H9 (cell line): ENCODE data around the gene THOC5. TPM values are rescaled to one million over a fixed set of nuclear protein-coding genes. Genes with fewer than 3 reads are reported as not detected.

Experiments
- DNase-seq: peaks from one replicate; pipeline ENCODE4 v3.0.0-alpha.2; 2017
- H2AFZ ChIP-seq: one replicate; pipeline ENCODE4 v1.6.1; 2013; ENCODE audit warnings: mild to moderate bottlenecking, low read length, control low read depth, moderate library complexity
- H2AK5ac ChIP-seq: 2 replicates; pipeline ENCODE4 v1.6.1; 2013; ENCODE audit warnings: low read length, control low read depth, mixed read lengths; ENCODE audit not compliant: insufficient read length
- H2BK120ac ChIP-seq: one replicate; pipeline ENCODE4 v1.6.1; 2013; ENCODE audit warnings: low read depth, mild to moderate bottlenecking, low read length, control low read depth, inconsistent platforms; ENCODE audit not compliant: poor library complexity, severe bottlenecking
- H2BK12ac ChIP-seq: 2 replicates; pipeline ENCODE4 v1.6.1; 2013; ENCODE audit warnings: low read length, control low read depth, mixed read lengths, low read depth; ENCODE audit not compliant: insufficient read length
- H2BK15ac ChIP-seq: 2 replicates; pipeline ENCODE4 v1.6.1; 2013; ENCODE audit warnings: low read depth, low read length, control low read depth
- H2BK20ac ChIP-seq: one replicate; pipeline ENCODE4 v1.6.1; 2013; ENCODE audit warnings: low read depth, mild to moderate bottlenecking, low read length, control low read depth, inconsistent platforms; ENCODE audit not compliant: poor library complexity, severe bottlenecking
- H2BK5ac ChIP-seq: 2 replicates; pipeline ENCODE4 v1.6.1; 2013; ENCODE audit warnings: low read length, control low read depth, mixed read lengths; ENCODE audit not compliant: insufficient read length
- H3K14ac ChIP-seq: 2 replicates; pipeline ENCODE4 v1.6.1; 2013; ENCODE audit warnings: low read length, control low read depth; ENCODE audit not compliant: insufficient read depth
- H3K18ac ChIP-seq: 2 replicates; pipeline ENCODE4 v1.6.1; 2013; ENCODE audit warnings: low read depth, mild to moderate bottlenecking, mixed read lengths, low read length, control low read depth; ENCODE audit not compliant: insufficient read length
- H3K23ac ChIP-seq: 2 replicates; pipeline ENCODE4 v1.6.1; 2013; ENCODE audit warnings: low read length, control low read depth, mixed read lengths, low read depth; ENCODE audit not compliant: insufficient read length
- H3K23me2 ChIP-seq: 2 replicates; pipeline ENCODE4 v1.6.1; 2013; ENCODE audit warnings: low read depth, mild to moderate bottlenecking, mixed read lengths, low read length, control low read depth; ENCODE audit not compliant: insufficient read length, poor library complexity, severe bottlenecking
- H3K27ac ChIP-seq: 2 replicates; pipeline ENCODE4 v1.5.1; 2013; ENCODE audit warnings: low read length, control low read depth, mixed read lengths, low read depth; ENCODE audit not compliant: insufficient read length
- H3K27me3 ChIP-seq: 2 replicates; pipeline ENCODE4 v1.6.1; 2013; ENCODE audit warnings: low read length, control low read depth, inconsistent platforms; ENCODE audit not compliant: insufficient read depth
- H3K4ac ChIP-seq: 2 replicates; pipeline ENCODE4 v1.6.1; 2013; ENCODE audit warnings: low read depth, mild to moderate bottlenecking, control low read depth, inconsistent platforms, low read length, moderate library complexity
- H3K4me1 ChIP-seq: 2 replicates; pipeline ENCODE4 v1.6.1; 2013; ENCODE audit warnings: low read length, control low read depth, inconsistent platforms; ENCODE audit not compliant: insufficient read depth
- H3K4me2 ChIP-seq: 2 replicates; pipeline ENCODE4 v1.6.1; 2013; ENCODE audit warnings: low read length, control low read depth, mixed read lengths; ENCODE audit not compliant: insufficient read length, insufficient read depth
- H3K56ac ChIP-seq: 2 replicates; pipeline ENCODE4 v1.6.1; 2013; ENCODE audit warnings: low read depth, mild to moderate bottlenecking, mixed read lengths, low read length, control low read depth; ENCODE audit not compliant: insufficient read length
- H3K79me1 ChIP-seq: 2 replicates; pipeline ENCODE4 v1.6.1; 2013; ENCODE audit warnings: low read depth, mild to moderate bottlenecking, moderate library complexity, low read length, control low read depth, inconsistent platforms; ENCODE audit not compliant: insufficient read depth, poor library complexity, severe bottlenecking
- H3K79me2 ChIP-seq: 2 replicates; pipeline ENCODE4 v1.6.1; 2013; ENCODE audit warnings: low read length, control low read depth, inconsistent platforms; ENCODE audit not compliant: insufficient read depth
- H3K9ac ChIP-seq: 2 replicates; pipeline ENCODE4 v1.6.1; 2013; ENCODE audit warnings: low read length, control low read depth, mixed read lengths; ENCODE audit not compliant: insufficient read length; ENCODE audit errors: extremely low read depth
- H3K9me3 ChIP-seq: one replicate; pipeline ENCODE4 v1.6.1; 2013; ENCODE audit warnings: low read depth, low read length, inconsistent platforms; ENCODE audit not compliant: control insufficient read depth
- H3T11ph ChIP-seq: one replicate; pipeline ENCODE4 v1.6.1; 2013; ENCODE audit warnings: mild to moderate bottlenecking, low read length, control low read depth, inconsistent platforms
- H4K20me1 ChIP-seq: one replicate; pipeline ENCODE4 v1.6.1; 2013; ENCODE audit not compliant: control insufficient read depth, insufficient read length, insufficient read depth
- H4K5ac ChIP-seq: 2 replicates; pipeline ENCODE4 v1.6.1; 2013; ENCODE audit warnings: low read depth, mild to moderate bottlenecking, mixed read lengths, low read length, control low read depth; ENCODE audit not compliant: insufficient read length
- H4K8ac ChIP-seq: replicated peaks from 2 replicates; pipeline ENCODE4 v1.6.1; 2013; ENCODE audit warnings: low read length, control low read depth, mixed read lengths, low read depth; ENCODE audit not compliant: insufficient read length
- H4K91ac ChIP-seq: 2 replicates; pipeline ENCODE4 v1.6.1; 2013; ENCODE audit warnings: low read depth, mild to moderate bottlenecking, moderate library complexity, mixed read lengths, low read length, control low read depth; ENCODE audit not compliant: insufficient read length
- H3K27ac Mint-ChIP-seq, 3 experiments: 2 replicates in 2 of 3; 3 replicates in 1 of 3; pipeline ENCODE4 v1.8.0; 2020 to 2021; ENCODE audit warnings: mixed read lengths in 3 of 3, mild to moderate bottlenecking in 1 of 3, moderate library complexity in 1 of 3
- H3K27me3 Mint-ChIP-seq: 2 replicates; pipeline ENCODE4 v1.8.0; 2021; ENCODE audit warnings: low read depth, mild to moderate bottlenecking, moderate library complexity, mixed read lengths
- H3K36me3 Mint-ChIP-seq, 3 experiments: 2 replicates in 2 of 3; 3 replicates in 1 of 3; pipeline ENCODE4 v1.8.0; 2020 to 2021; ENCODE audit warnings: low read depth in 3 of 3, mixed read lengths in 3 of 3; ENCODE audit not compliant: insufficient read depth in 1 of 3
- H3K4me1 Mint-ChIP-seq, 2 experiments: 2 replicates each; pipeline ENCODE4 v1.8.0; 2020; ENCODE audit warnings: mixed read lengths in 2 of 2
- H3K4me3 Mint-ChIP-seq, 2 experiments: 2 replicates in 1 of 2; 3 replicates in 1 of 2; pipeline ENCODE4 v1.8.0; 2020 to 2021; ENCODE audit warnings: mild to moderate bottlenecking in 2 of 2, mixed read lengths in 2 of 2, moderate library complexity in 1 of 2
- H3K9me3 Mint-ChIP-seq, 2 experiments: 2 replicates in 1 of 2; 3 replicates in 1 of 2; pipeline ENCODE4 v1.8.0; 2020; ENCODE audit warnings: mild to moderate bottlenecking in 2 of 2, mixed read lengths in 2 of 2, moderate library complexity in 1 of 2
- WGBS: extraction: QIAGEN DNeasy Blood & Tissue Kit; methylation state at CpG from one replicate; pipeline ENCODE4 v1.1.7; 2013; ENCODE audit warnings: missing lambda C conversion rate, low lambda C conversion rate, mixed read lengths; ENCODE audit not compliant: insufficient read length; ENCODE audit errors: extremely low coverage; 5-methylcytosine and 5-hydroxymethylcytosine counted together
- total RNA-seq: library from RNA; stranded (reverse); gene quantifications from 2 replicates; pipeline ENCODE4 v1.2.1, GENCODE V29; 2021
- TF ChIP-seq, protein P1 (sequence below): fragments of 200-600 bp; sonication (generic); conservative IDR thresholded peaks from 3 replicates; pipeline ENCODE4 v1.8.0; 2021; ENCODE audit warnings: antibody characterized with exemption, mild to moderate bottlenecking

Gene THOC5
- total RNA-seq, 1 experiment from 2014 or later: 71.8 TPM

DNA sequence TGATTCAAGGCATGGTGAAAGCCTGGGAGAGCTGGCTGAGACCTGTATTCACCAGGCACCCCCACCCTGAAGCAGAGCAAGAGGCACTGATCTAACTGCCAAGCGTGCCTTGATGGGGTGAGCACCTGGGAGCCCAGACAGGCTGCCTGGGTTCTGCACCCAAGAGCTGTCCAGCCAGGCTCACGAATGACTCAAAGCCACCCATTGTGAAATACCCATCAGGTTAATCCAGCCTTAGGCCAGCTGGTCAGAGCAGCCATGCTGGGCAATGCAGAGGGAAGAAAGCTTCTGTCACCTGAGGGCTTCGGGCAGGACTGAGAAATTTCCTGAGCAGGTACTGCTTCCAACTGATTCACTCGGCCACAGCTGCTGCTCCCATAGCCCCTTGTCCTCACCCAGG is 22.1 kb downstream of the THOC5 start:
- no peak overlapping the region for H3K23ac ChIP-seq
- H3K4ac ChIP-seq: no peak overlapping the region
- no peaks in the 10 kb centered on the region for H3K4me1 Mint-ChIP-seq
- WGBS: no CpG with 5 or more reads among the region's 4 CpGs
- no peak overlapping the region for H3K27ac ChIP-seq
- H3K27me3 ChIP-seq: no peaks in the 10 kb centered on the region
- H2BK12ac ChIP-seq: no peak overlapping the region
- H3K79me2 ChIP-seq: no peaks in the 10 kb centered on the region
- no peaks in the 10 kb centered on the region for H3K23me2 ChIP-seq
- TF ChIP-seq, protein P1, sequence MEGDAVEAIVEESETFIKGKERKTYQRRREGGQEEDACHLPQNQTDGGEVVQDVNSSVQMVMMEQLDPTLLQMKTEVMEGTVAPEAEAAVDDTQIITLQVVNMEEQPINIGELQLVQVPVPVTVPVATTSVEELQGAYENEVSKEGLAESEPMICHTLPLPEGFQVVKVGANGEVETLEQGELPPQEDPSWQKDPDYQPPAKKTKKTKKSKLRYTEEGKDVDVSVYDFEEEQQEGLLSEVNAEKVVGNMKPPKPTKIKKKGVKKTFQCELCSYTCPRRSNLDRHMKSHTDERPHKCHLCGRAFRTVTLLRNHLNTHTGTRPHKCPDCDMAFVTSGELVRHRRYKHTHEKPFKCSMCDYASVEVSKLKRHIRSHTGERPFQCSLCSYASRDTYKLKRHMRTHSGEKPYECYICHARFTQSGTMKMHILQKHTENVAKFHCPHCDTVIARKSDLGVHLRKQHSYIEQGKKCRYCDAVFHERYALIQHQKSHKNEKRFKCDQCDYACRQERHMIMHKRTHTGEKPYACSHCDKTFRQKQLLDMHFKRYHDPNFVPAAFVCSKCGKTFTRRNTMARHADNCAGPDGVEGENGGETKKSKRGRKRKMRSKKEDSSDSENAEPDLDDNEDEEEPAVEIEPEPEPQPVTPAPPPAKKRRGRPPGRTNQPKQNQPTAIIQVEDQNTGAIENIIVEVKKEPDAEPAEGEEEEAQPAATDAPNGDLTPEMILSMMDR: no peak
- H2AFZ ChIP-seq: no peak overlapping the region
- no peak overlapping the region for H3T11ph ChIP-seq
- H4K20me1 ChIP-seq: no peaks in the 10 kb centered on the region
- H3K56ac ChIP-seq: no peak overlapping the region
- H2BK120ac ChIP-seq: no peak overlapping the region
- H3K4me2 ChIP-seq: no peak overlapping the region
- H4K5ac ChIP-seq: no peak overlapping the region
- H2BK15ac ChIP-seq: no peak overlapping the region
- H4K8ac ChIP-seq: no peak overlapping the region
- no peak overlapping the region for H3K18ac ChIP-seq
- no peak overlapping the region for H3K27ac Mint-ChIP-seq
- H2BK20ac ChIP-seq: no peak overlapping the region
- no peaks in the 10 kb centered on the region for H3K27me3 Mint-ChIP-seq
- H3K14ac ChIP-seq: no peak overlapping the region; the same call in 1 of the 2 replicates
- no peaks in the 10 kb centered on the region for H3K79me1 ChIP-seq
- H4K91ac ChIP-seq: no peak overlapping the region
- H3K36me3 Mint-ChIP-seq: peaks cover 36 to 89% (median 71%) of the 10 kb centered on the region in 3 experiments
- H2BK5ac ChIP-seq: no peak overlapping the region
- no peaks in the 10 kb centered on the region for H3K4me1 ChIP-seq
- H3K9me3 Mint-ChIP-seq: no peaks in the 10 kb centered on the region
- H3K9ac ChIP-seq: no peak overlapping the region
- no peak overlapping the region for H2AK5ac ChIP-seq
- H3K9me3 ChIP-seq: no peaks in the 10 kb centered on the region
- H3K4me3 Mint-ChIP-seq: no peak overlapping the region
- no peak for DNase-seq
